Activated T-helper 1 cell treated with anti-CD3 and anti-CD28 coated beads, Interleukin-2, amount 50 U/mL, for 16 hours (primary cell): ENCODE data around the gene UQCRC1.

Experiments used
- DNase-seq, 2 donors: peaks; one replicate each; pipeline ENCODE4 v3.0.0-alpha.2; 2020; ENCODE audit warnings: low read depth in 1 of 2, low spot score in 1 of 2

The UQCRC1 gene

GRCh38 chr3:48609088-48610005 lies at the start of gene UQCRC1:
TSS of gene UQCRC1 (minus strand) at chr3:48609646. CDS start at chr3:48609620, 26 bp downstream.
- DNase-seq: peak; percentile 76 to 88

- no peak for DNase-seq
Observed at GRCh38 chr3:48656841-48657281, 47.4 kb upstream of the UQCRC1 start.

- peak; percentile 63 to 75 for DNase-seq
Observed at GRCh38 chr3:48656061-48656840, 46.8 kb upstream of the UQCRC1 start.

GRCh38 chr3:48655606-48656005 lies 46.2 kb upstream of the UQCRC1 start:
- peak; percentile 32 for DNase-seq

GRCh38 chr3:48655063-48655462 lies 45.6 kb upstream of the UQCRC1 start:
- no peak for DNase-seq

- no peak for DNase-seq
Observed at GRCh38 chr3:48652923-48653715, 43.7 kb upstream of the UQCRC1 start.

- DNase-seq: no peak
Observed at GRCh38 chr3:48651771-48652170, 42.3 kb upstream of the UQCRC1 start.

- no peak for DNase-seq
Observed at GRCh38 chr3:48650723-48651122, 41.3 kb upstream of the UQCRC1 start.

GRCh38 chr3:48648188-48648850 lies 38.9 kb upstream of the UQCRC1 start:
- DNase-seq: no peak

GRCh38 chr3:48647714-48648113 lies 38.3 kb upstream of the UQCRC1 start:
- DNase-seq: no peak

GRCh38 chr3:48644898-48645760 lies 35.7 kb upstream of the UQCRC1 start:
- DNase-seq: no peak

- no peak for DNase-seq
Observed at GRCh38 chr3:48642605-48643004, 33.2 kb upstream of the UQCRC1 start.

- DNase-seq: no peak
Observed at GRCh38 chr3:48641396-48641795, 31.9 kb upstream of the UQCRC1 start.

- DNase-seq: no peak
Observed at GRCh38 chr3:48639944-48640606, 30.6 kb upstream of the UQCRC1 start.

GRCh38 chr3:48637305-48637704 lies 27.9 kb upstream of the UQCRC1 start:
- no peak for DNase-seq

- DNase-seq: no peak
Observed at GRCh38 chr3:48636149-48636655, 26.8 kb upstream of the UQCRC1 start.

GRCh38 chr3:48635222-48636021 lies 26.0 kb upstream of the UQCRC1 start, which contains the start of gene SLC26A6:
TSS of gene SLC26A6 (minus strand) at chr3:48635461. CDS start at chr3:48635393, 68 bp downstream.
- DNase-seq: peak; percentile 87 to 89

GRCh38 chr3:48634661-48635221 lies 25.3 kb upstream of the UQCRC1 start:
- peak in 1 of 2 donors; percentile 23 for DNase-seq
